ENCODE data around the gene GPR55. TPM values are rescaled to one million over a fixed set of nuclear protein-coding genes. Genes with fewer than 3 reads are reported as not detected.
A peak's percentile ranks its signal among the peaks of the same experiment; 100 is the strongest.
"Not testable (repeated sequence)": the region's sequence is repeated elsewhere in the genome, so short reads cannot be mapped to it uniquely, and the experiment has no call there.

GPR55 gene
- total RNA-seq, 1 donor from 2014 or later: 0.18 TPM

GRCh38 chr2:230938098-230938497, 13.1 kb upstream of the GPR55 start:
- no peak for ATAC-seq
- no peak for DNase-seq (ENCODE audit: low spot score)
- intact Hi-C loops (cut with DNase I): no loop called here

- ATAC-seq (no peak), DNase-seq (ENCODE audit: low spot score) (no peak)
- intact Hi-C loops (cut with DNase I): no loop called here
These were observed 12.3 kb upstream of the GPR55 start for GRCh38 chr2:230937362-230937761.

GRCh38 chr2:230936243-230936642, 11.2 kb upstream of the GPR55 start:
- DNase-seq (ENCODE audit: low spot score); intact Hi-C loops (cut with DNase I); ATAC-seq: not testable (repeated sequence)

GRCh38 chr2:230935130-230935430, 10.0 kb upstream of the GPR55 start:
- no peak for ATAC-seq
- DNase-seq (ENCODE audit: low spot score): no peak
- intact Hi-C loops (cut with DNase I): no loop called here

- intact Hi-C loops (cut with DNase I): no loop called here
- DNase-seq (ENCODE audit: low spot score) (no peak), ATAC-seq (no peak)
These were observed 9.4 kb upstream of the GPR55 start for GRCh38 chr2:230934231-230935129.

- ATAC-seq (no peak), DNase-seq (ENCODE audit: low spot score) (peak; percentile 52)
- intact Hi-C loops (cut with DNase I): no loop called here
These were observed 8.6 kb upstream of the GPR55 start for GRCh38 chr2:230933521-230934180.

GRCh38 chr2:230932556-230933511, 7.8 kb upstream of the GPR55 start:
- intact Hi-C loops (cut with DNase I): no loop called here
- ATAC-seq: peak; percentile 96
- peak; percentile 55 for DNase-seq (ENCODE audit: low spot score)

GRCh38 chr2:230931556-230932231, 6.7 kb upstream of the GPR55 start:
- ATAC-seq (no peak), DNase-seq (ENCODE audit: low spot score) (peak; percentile 51)
- intact Hi-C loops (cut with DNase I): no loop called here

- intact Hi-C loops (cut with DNase I): no loop called here
- DNase-seq (ENCODE audit: low spot score) (peak; percentile 26), ATAC-seq (no peak)
These were observed 6.0 kb upstream of the GPR55 start for GRCh38 chr2:230930928-230931555.

- DNase-seq (ENCODE audit: low spot score) (peak; percentile 2), ATAC-seq (no peak)
- intact Hi-C loops (cut with DNase I): no loop called here
These were observed 5.2 kb upstream of the GPR55 start for GRCh38 chr2:230930149-230930780.

- DNase-seq (ENCODE audit: low spot score): peak; percentile 23
- no peak for ATAC-seq
- intact Hi-C loops (cut with DNase I): no loop called here
These were observed 4.5 kb upstream of the GPR55 start for GRCh38 chr2:230929381-230930148.

- peak; percentile 33 for DNase-seq (ENCODE audit: low spot score)
- intact Hi-C loops (cut with DNase I): no loop called here
- no peak for ATAC-seq
These were observed 3.8 kb upstream of the GPR55 start for GRCh38 chr2:230928701-230929380.

- DNase-seq (ENCODE audit: low spot score): peak; percentile 45
- no peak for ATAC-seq
- intact Hi-C loops (cut with DNase I): no loop called here
These were observed 2.8 kb upstream of the GPR55 start for GRCh38 chr2:230927711-230928341.

- intact Hi-C loops (cut with DNase I): no loop called here
- DNase-seq (ENCODE audit: low spot score) (peak; percentile 46), ATAC-seq (peak; percentile 20)
These were observed 1.1 kb upstream of the GPR55 start for GRCh38 chr2:230925879-230926765.

- no peak for DNase-seq (ENCODE audit: low spot score)
- ATAC-seq: no peak
These were observed 419 bp upstream of the GPR55 start for GRCh38 chr2:230925443-230925878.

More at GRCh38 chr2:230925443-230925878, 419 bp upstream of the GPR55 start:
- intact Hi-C loops (cut with DNase I): no loop called here

All from sciatic nerve (tissue), 2 donors.